Pancreas (tissue), 10 donors: ENCODE results near the gene CEL. TPM values are rescaled to one million over a fixed set of nuclear protein-coding genes. Genes with fewer than 3 reads are reported as not detected.

Experiments
- ATAC-seq, 4 donors: fragments of 200-7000 bp; cut with Tn5 transposase; one replicate each; pipeline versions ENCODE4 v1.8.0 to v1.9.1; 2020; ENCODE audit warnings: mild to moderate bottlenecking in 4 of 4, moderate library complexity in 4 of 4
- DNase-seq, 6 donors: peaks; one replicate each; pipeline ENCODE4 v3.0.0-alpha.2; 2020
- FAIRE-seq: peaks from 2 replicates; lab custom pipeline; 2012; peaks lifted over from hg19 to GRCh38; lab: Jason Lieb, UNC
- H3K27ac ChIP-seq, 4 donors: fragments of 200-600 bp; sonication (generic); 1 replicate in 3 of 4; 2 replicates in 1 of 4; pipeline versions ENCODE4 v1.5.0 to v1.8.0; 2020
- H3K27me3 ChIP-seq, 4 donors: fragments of 200-600 bp; one replicate each; pipeline ENCODE4 v1.8.0; 2021
- H3K36me3 ChIP-seq, 3 donors: fragments of 200-600 bp; sonication (generic) in 1 of 3; one replicate each; pipeline versions ENCODE4 v1.5.0 to v1.8.0; 2020 to 2021
- H3K4me1 ChIP-seq, 3 donors: fragments of 200-600 bp; one replicate each; pipeline ENCODE4 v1.8.0; 2021
- H3K4me3 ChIP-seq, 4 donors: fragments of 200-600 bp; sonication (generic) in 2 of 4; one replicate each; pipeline versions ENCODE4 v1.5.0 to v1.8.0; 2020 to 2021
- H3K9me3 ChIP-seq, 4 donors: fragments of 200-600 bp; one replicate each; pipeline ENCODE4 v1.8.0; 2021
- WGBS, 2 donors: extraction: QIAGEN DNeasy Blood & Tissue Kit; methylation state at CpG; one replicate each; pipeline ENCODE4 v1.1.7; 2013; 5-methylcytosine and 5-hydroxymethylcytosine counted together
- intact Hi-C, 3 donors: fragments of 100-400 bp; cut with DNase I; formaldehyde crosslinking; loops; one replicate each; pipeline versions ENCODE4 v1.11.1 to v1.14.2; 2022
- polyA plus RNA-seq, 2 donors: library from polyadenylated mRNA; stranded (reverse); fragments of 200-250 nt; gene quantifications; one replicate each; pipeline ENCODE4 v1.2.3, GENCODE V29; 2013
- total RNA-seq, 6 donors: library from RNA; stranded (reverse); fragmentation: NEBNext Ultra II Directional in 4 of 6; extraction: Animal tissue kit (Norgen Biotek cat#: 25700) in 4 of 6; gene quantifications; one replicate each; pipeline versions ENCODE4 v1.2.1 to v1.2.4, GENCODE V29; 2021 to 2023
- TF ChIP-seq, protein P1 (sequence below), 4 donors: fragments of 200-600 bp; sonication (generic) in 3 of 4; IDR thresholded peaks; one replicate each; pipeline versions ENCODE4 v1.5.0 to v1.8.0; 2021; ENCODE audit warnings: antibody characterized with exemption in 4 of 4
- donor health status: healthy with polysubstance abuse.
- donor health status: DM: no; HTN: no; CAD: no; lungs with moderate emphysema.
- donor health status: DM: no; HTN: no; CAD: no.
- donor health status: control.
- donor health status: control.
- donor health status: Bipolar disorder and iron deficiency.
- donor health status: DM: yes; HTN: yes; CAD: no.
- donor health status: DM: no; HTN: no; CAD: no.
- donor health status: DM: no; HTN: no; CAD: no.
- donor health status: DM: yes; HTN: yes; CAD: no.

The CEL gene
- total and polyA plus RNA-seq, 8 donors, result 2,560 to 24,413 (median 16,465) TPM

DNA sequence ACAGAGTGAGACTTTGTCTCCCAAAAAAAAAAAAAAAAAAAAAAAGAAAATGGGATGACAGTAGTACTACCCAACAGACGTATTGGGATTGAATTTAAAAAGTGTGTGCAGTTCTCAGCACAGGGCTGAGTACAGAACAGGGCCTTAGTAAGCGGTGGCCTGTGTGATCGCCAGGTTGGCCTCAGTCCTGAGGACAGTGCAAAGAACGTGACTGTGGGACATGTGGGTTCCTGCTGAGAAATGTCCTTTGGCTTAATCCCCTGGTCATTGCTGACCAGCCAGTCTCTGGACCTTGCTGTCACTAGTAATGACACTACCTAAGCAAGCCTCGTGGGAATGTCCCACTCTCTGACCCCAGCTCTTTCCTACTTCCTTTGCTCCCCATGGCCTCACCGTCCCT, 17.7 kb upstream of the CEL start:
- ATAC-seq (no peak), FAIRE-seq (no peak), DNase-seq (peak in 2 of 6 donors; percentile 6 to 14)
- H3K36me3 ChIP-seq, result peaks cover 0 to 23% (median 14%) of the 10 kb centered on the region in 3 donors
- no peak overlapping the region for H3K4me3 ChIP-seq
- H3K9me3 ChIP-seq, result no peaks in the 10 kb centered on the region
- no peak overlapping the region for H3K27ac ChIP-seq
- intact Hi-C loops, result loop anchor here in 2 of 3 donors (5.0 to 10.0 kb wide), 4 partner anchors 58 to 311 kb away; partner anchors contain the start of genes SURF1 (in 1 of the 2) and SURF2 (in 1 of the 2)
- no peaks in the 10 kb centered on the region for H3K27me3 ChIP-seq
- H3K4me1 ChIP-seq, result peaks cover 2 to 9% (median 8%) of the 10 kb centered on the region in 3 donors
- TF ChIP-seq, protein P1, sequence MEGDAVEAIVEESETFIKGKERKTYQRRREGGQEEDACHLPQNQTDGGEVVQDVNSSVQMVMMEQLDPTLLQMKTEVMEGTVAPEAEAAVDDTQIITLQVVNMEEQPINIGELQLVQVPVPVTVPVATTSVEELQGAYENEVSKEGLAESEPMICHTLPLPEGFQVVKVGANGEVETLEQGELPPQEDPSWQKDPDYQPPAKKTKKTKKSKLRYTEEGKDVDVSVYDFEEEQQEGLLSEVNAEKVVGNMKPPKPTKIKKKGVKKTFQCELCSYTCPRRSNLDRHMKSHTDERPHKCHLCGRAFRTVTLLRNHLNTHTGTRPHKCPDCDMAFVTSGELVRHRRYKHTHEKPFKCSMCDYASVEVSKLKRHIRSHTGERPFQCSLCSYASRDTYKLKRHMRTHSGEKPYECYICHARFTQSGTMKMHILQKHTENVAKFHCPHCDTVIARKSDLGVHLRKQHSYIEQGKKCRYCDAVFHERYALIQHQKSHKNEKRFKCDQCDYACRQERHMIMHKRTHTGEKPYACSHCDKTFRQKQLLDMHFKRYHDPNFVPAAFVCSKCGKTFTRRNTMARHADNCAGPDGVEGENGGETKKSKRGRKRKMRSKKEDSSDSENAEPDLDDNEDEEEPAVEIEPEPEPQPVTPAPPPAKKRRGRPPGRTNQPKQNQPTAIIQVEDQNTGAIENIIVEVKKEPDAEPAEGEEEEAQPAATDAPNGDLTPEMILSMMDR (IDR thresholded peaks at IDR 0.05), result no peak
- 92% methylated on average over 6 of the region's 6 CpGs for WGBS, 2 donors

DNA sequence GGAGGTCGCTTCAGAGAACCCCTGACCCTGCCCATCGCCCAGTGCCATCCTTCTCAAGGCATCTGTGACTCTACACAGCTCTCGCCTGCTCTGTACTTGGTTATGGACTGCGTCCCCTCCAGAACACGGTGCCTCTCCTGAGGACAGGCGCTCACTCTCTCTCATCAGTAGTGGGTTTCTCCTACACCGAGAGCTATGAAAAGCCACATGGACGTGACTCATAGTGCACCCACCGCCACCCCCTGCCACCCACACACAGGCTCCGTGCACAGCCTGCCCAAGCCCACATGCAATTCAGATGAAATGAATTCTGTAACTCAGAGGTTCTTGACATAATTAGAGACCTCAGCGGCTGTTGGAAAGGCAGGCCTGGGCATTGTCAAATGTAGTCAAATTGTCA, 17.1 kb upstream of the CEL start:
- H3K9me3 ChIP-seq, result no peaks in the 10 kb centered on the region
- DNase-seq, result peak in 2 of 6 donors; percentile 11 to 28
- no peak overlapping the region for H3K27ac ChIP-seq
- 93 to 95% methylated on average over 11 of the region's 11 CpGs for WGBS, 2 donors
- no peak for FAIRE-seq
- TF ChIP-seq, protein P1 (IDR thresholded peaks at IDR 0.05), result no peak
- ATAC-seq, result no peak
- H3K4me1 ChIP-seq, result peaks cover 6 to 13% (median 8%) of the 10 kb centered on the region in 3 donors
- intact Hi-C loops, result loop anchor here in 2 of 3 donors (5.0 to 10.0 kb wide), 4 partner anchors 58 to 310 kb away; partner anchors contain the start of genes SURF1 (in 1 of the 2) and SURF2 (in 1 of the 2)
- H3K27me3 ChIP-seq, result no peaks in the 10 kb centered on the region
- peaks cover 0 to 23% (median 14%) of the 10 kb centered on the region in 3 donors for H3K36me3 ChIP-seq
- no peak overlapping the region for H3K4me3 ChIP-seq

DNA sequence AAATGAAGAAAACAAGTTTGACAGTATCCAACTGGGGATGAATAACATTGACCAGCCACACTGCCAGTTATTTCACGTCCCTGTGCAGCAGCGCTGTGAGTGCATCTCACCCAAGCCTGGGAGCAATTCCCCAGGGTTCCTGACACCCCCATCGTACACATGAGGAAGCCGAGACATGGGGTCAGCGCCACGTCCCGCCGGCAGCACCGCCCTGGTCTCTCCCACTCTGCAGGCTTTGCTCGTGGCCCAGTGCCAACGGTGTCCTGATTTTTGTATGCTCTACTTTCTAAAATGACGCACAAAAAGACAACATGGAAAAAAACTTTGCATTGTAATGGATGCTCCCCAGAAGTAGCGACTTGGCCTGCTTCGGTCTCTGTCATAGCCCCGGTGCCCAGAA, 16.6 kb upstream of the CEL start:
- no peaks in the 10 kb centered on the region for H3K27me3 ChIP-seq
- peaks cover 6 to 18% (median 11%) of the 10 kb centered on the region in 3 donors for H3K4me1 ChIP-seq
- FAIRE-seq (no peak), DNase-seq (peak in 4 of 6 donors; percentile 20 to 56 (median 50)), ATAC-seq (no peak)
- 94 to 95% methylated on average over 15 of the region's 15 CpGs for WGBS, 2 donors
- peaks cover 0 to 23% (median 14%) of the 10 kb centered on the region in 3 donors for H3K36me3 ChIP-seq
- H3K4me3 ChIP-seq, result no peak overlapping the region
- no peak overlapping the region for H3K27ac ChIP-seq
- no peaks in the 10 kb centered on the region for H3K9me3 ChIP-seq
- TF ChIP-seq, protein P1 (IDR thresholded peaks at IDR 0.05), result no peak
- intact Hi-C loops, result loop anchor here in 1 of 3 donors (10.0 kb wide), 1 partner anchor 310 kb away; the partner anchor contains the start of genes SURF1 and SURF2

DNA sequence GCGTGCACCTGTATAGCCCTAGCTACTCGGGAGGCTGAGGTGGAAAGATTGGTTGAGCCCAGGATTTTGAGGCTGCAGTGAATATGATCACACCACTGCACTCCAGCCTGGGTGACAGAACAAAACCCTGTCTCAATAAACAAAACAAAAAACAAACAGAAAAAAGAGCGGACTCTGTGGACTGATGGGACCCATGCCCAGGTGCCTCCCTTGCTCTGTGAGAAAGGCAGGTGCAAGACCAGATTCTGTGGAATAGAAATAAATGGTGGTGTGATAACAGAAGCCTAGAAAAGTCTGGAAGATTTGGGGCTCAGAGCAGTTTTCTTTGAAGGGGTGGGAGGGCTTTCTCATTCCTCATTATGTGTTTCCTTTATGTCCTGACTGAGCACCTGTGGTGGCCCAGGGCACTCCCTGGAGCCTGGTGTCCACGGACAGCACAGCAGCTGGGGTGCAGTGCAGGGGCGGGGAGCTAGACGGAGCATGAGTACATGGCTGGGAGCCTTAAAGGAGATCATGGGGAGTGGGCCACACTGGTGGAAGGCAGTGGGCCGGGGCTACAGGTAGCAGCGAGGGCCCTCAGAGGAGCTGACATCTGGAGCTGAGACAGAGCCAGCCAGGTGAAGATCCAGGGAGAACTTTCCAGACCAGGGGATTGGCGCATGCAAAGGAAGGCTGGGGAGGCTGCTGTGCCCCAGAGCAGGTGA, 15.4 kb upstream of the CEL start:
- H3K36me3 ChIP-seq, result peaks cover 0 to 28% (median 17%) of the 10 kb centered on the region in 3 donors
- intact Hi-C loops, result loop anchor here in 1 of 3 donors (10.0 kb wide), 1 partner anchor 308 kb away; the partner anchor contains the start of genes SURF1 and SURF2
- H3K9me3 ChIP-seq, result no peaks in the 10 kb centered on the region
- H3K27ac ChIP-seq, result peak overlapping the region in 3 of 4 donors; percentile 26 to 48 (median 45)
- peak in 4 of 6 donors; percentile 16 to 59 (median 41) for DNase-seq
- H3K27me3 ChIP-seq, result no peaks in the 10 kb centered on the region
- H3K4me3 ChIP-seq, result no peak overlapping the region
- ATAC-seq, result no peak
- TF ChIP-seq, protein P1 (IDR thresholded peaks at IDR 0.05), result no peak
- no peak for FAIRE-seq
- 54 to 60% methylated on average over 9 of the region's 9 CpGs for WGBS, 2 donors
- peaks cover 6 to 27% (median 18%) of the 10 kb centered on the region in 3 donors for H3K4me1 ChIP-seq
